ENCODE data around the gene FXYD6.

- TF ChIP-seq CTCF (IDR thresholded peaks at IDR 0.05) (no peak), POLR2A (IDR thresholded peaks at IDR 0.05) (no peak)
Measured at GRCh38 chr11:117888139-117888566, 11.7 kb upstream of the FXYD6 start.
